Gastroesophageal sphincter (tissue), 4 donors: ENCODE results near the gene OBSCN. TPM values are rescaled to one million over a fixed set of nuclear protein-coding genes. Genes with fewer than 3 reads are reported as not detected.
"Not testable (repeated sequence)": the region's sequence is repeated elsewhere in the genome, so short reads cannot be mapped to it uniquely, and the experiment has no call there.

Experiments
- ATAC-seq: fragments of 150-250 bp; one replicate; pipeline ENCODE4 v1.9.1; 2016; ENCODE audit warnings: mild to moderate bottlenecking, moderate library complexity
- H3K27ac ChIP-seq, 4 donors: fragments of 200-600 bp; sonication (generic) in 3 of 4; 1 replicate in 3 of 4; 2 replicates in 1 of 4; pipeline ENCODE4 v1.5.1; 2016 to 2019
- H3K27me3 ChIP-seq: fragments of 200-600 bp; sonication (generic); one replicate; pipeline ENCODE4 v1.5.1; 2019
- H3K36me3 ChIP-seq, 2 donors: fragments of 200-600 bp; sonication (generic); one replicate each; pipeline ENCODE4 v1.5.1; 2019; ENCODE audit warnings: control low read depth in 1 of 2
- H3K4me1 ChIP-seq, 3 donors: fragments of 200-600 bp; sonication (generic); 1 replicate in 2 of 3; 2 replicates in 1 of 3; pipeline ENCODE4 v1.5.1; 2016 to 2019; ENCODE audit warnings: control low read depth in 2 of 3
- H3K4me3 ChIP-seq, 2 donors: fragments of 200-600 bp; sonication (generic); one replicate each; pipeline ENCODE4 v1.5.1; 2019; ENCODE audit warnings: mild to moderate bottlenecking in 1 of 2, moderate library complexity in 1 of 2
- H3K9me3 ChIP-seq, 3 donors: fragments of 200-600 bp; sonication (generic); one replicate each; pipeline ENCODE4 v1.5.1; 2017 to 2019; ENCODE audit warnings: control low read depth in 2 of 3
- EP300 ChIP-seq: sonication (generic); formaldehyde crosslinking; IDR thresholded peaks from one replicate; pipeline ENCODE4 v1.6.1; 2017; ENCODE audit warnings: antibody characterized with exemption, mild to moderate bottlenecking
- POLR2A ChIP-seq, 2 donors: fragments of 450-650 bp; IDR thresholded peaks; one replicate each; pipeline ENCODE4 v1.6.1; 2017; ENCODE audit warnings: antibody characterized with exemption in 2 of 2, mild to moderate bottlenecking in 2 of 2, moderate library complexity in 1 of 2
- POLR2AphosphoS5 ChIP-seq: sonication (generic); formaldehyde crosslinking; IDR thresholded peaks from one replicate; pipeline ENCODE4 v1.6.1; 2017; ENCODE audit warnings: antibody characterized with exemption
- WGBS, 2 donors: methylation state at CpG; one replicate each; pipeline ENCODE4 v1.1.5; 2018; ENCODE audit warnings: low coverage in 1 of 2; 5-methylcytosine and 5-hydroxymethylcytosine counted together
- total RNA-seq, 4 donors: library from RNA; depleted of rRNA; stranded (reverse); fragments of >200 nt; gene quantifications; one replicate each; pipeline ENCODE4 v1.1.0, GENCODE V29; 2016
- TF ChIP-seq, protein P1 (sequence below), 4 experiments: fragments of 200-600 bp in 2 of 4; fragments of 450-650 bp in 2 of 4; sonication (generic) in 1 of 4; IDR thresholded peaks; one replicate each; pipeline ENCODE4 v1.5.1; 2017 to 2019; ENCODE audit warnings: antibody characterized with exemption in 4 of 4, mild to moderate bottlenecking in 2 of 4, moderate library complexity in 2 of 4

Gene OBSCN
- total RNA-seq, 4 donors from 2014 or later = 11.1 to 28.4 (median 20.9) TPM

DNA sequence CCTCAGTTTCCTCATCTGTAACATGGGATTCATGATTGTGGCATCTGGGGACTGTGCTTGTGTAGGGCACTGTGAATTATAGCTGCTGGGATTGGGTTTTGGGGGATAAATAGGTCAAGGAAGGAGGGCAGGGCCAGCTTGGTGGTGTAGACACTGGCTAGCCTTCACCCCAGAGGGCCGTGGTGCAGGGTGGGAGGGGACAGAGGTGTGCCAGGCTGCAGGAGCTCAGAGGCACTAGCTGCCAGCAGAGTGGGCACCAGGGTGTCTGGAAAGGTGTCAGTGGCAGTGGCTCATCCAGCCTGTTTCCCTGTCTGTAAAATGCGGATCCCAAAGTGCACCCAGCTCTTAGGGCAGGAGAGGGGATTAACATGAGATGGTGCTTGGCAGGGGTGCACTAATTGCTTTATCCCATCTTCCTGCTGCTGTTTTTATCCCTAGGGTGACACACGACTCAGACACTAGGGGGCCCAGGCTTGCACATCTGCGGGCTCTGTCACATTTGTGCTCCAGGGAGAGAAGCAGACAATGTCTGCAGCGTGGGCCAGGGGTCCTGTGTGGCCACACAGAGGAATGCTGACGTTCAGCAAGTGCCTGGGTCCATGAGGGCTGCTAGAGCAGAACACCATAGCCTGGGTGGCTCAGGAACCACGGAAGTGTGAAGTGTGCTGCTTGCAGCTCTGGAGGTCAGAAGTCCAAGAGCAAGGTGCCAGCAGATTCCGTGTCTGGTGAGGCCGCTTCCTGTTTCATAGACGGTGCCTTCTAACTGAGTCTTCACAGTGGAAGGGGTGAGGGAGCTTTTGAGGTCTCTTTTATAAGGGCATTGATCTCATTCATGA, 19.3 kb downstream of the OBSCN start:
- TF ChIP-seq POLR2AphosphoS5 (no peak), EP300 (no peak), POLR2A (IDR thresholded peaks at IDR 0.05) (no peak)
- TF ChIP-seq, protein P1, sequence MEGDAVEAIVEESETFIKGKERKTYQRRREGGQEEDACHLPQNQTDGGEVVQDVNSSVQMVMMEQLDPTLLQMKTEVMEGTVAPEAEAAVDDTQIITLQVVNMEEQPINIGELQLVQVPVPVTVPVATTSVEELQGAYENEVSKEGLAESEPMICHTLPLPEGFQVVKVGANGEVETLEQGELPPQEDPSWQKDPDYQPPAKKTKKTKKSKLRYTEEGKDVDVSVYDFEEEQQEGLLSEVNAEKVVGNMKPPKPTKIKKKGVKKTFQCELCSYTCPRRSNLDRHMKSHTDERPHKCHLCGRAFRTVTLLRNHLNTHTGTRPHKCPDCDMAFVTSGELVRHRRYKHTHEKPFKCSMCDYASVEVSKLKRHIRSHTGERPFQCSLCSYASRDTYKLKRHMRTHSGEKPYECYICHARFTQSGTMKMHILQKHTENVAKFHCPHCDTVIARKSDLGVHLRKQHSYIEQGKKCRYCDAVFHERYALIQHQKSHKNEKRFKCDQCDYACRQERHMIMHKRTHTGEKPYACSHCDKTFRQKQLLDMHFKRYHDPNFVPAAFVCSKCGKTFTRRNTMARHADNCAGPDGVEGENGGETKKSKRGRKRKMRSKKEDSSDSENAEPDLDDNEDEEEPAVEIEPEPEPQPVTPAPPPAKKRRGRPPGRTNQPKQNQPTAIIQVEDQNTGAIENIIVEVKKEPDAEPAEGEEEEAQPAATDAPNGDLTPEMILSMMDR (IDR thresholded peaks at IDR 0.05) = no peak
- Histone ChIP-seq H3K36me3 (peaks cover 0 to 21% of the 10 kb centered on the region in 2 donors), H3K27ac (no peak overlapping the region), H3K9me3 (peaks cover 0 to 21% (median 0%) of the 10 kb centered on the region in 3 donors), H3K4me1 (no peaks in the 10 kb centered on the region), H3K4me3 (no peak overlapping the region), H3K27me3 (no peaks in the 10 kb centered on the region)
- no peak for ATAC-seq
- WGBS, 2 donors = 50 to 73% methylated on average over 2 to 3 of the region's 10 CpGs

DNA sequence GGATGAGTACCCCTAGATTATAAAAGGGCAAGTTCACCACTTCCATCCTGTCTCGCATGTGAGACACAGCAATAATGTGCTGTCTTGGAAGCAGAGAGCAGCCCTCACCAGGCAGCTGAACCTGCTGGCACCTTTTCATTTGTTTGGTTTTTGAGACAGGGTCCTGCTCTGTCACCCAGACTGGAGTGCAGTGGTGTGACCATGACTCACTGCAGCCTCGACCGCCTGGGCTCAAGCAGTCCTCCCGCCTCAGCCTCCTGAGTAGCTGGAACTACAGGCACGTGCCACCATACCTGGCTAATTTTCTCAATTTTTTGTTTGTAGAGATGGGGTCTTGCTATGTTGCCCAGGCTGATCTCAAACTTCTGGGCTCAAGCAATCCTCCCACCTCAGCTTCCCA, 20.3 kb downstream of the OBSCN start:
- not testable (repeated sequence) for ATAC-seq, H3K4me1 ChIP-seq, H3K27ac ChIP-seq

DNA sequence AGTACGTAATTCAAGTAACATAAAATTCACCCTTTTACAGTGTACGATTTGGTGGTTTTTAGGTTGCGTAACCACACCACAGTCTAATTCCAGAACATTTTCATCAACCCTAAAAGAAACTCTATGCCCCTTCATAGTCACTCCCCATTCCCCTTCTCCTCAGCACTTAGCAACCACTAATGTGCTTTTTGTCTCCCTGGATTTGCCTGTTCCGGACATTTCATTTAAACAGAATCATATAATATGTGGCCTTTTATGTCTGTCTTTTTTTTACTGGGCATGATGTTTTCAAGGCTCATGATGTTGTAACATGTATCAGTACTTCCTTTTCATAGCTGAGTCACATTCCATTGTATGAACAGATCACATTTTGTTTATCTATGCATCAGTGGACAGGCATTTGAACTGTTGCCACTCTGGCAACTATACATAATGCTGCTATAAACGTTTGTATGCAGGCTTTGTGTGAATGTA, 20.8 kb downstream of the OBSCN start:
- TF ChIP-seq POLR2AphosphoS5 (no peak), POLR2A (IDR thresholded peaks at IDR 0.05) (no peak), EP300 (no peak)
- TF ChIP-seq, protein P1 (IDR thresholded peaks at IDR 0.05) = no peak
- Histone ChIP-seq H3K27ac (no peak overlapping the region), H3K4me3 (no peak overlapping the region), H3K36me3 (peaks cover 0 to 29% of the 10 kb centered on the region in 2 donors), H3K27me3 (no peaks in the 10 kb centered on the region), H3K9me3 (peaks cover 0 to 34% (median 0%) of the 10 kb centered on the region in 3 donors), H3K4me1 (no peaks in the 10 kb centered on the region)
- ATAC-seq = no peak
- 71 to 91% methylated on average over 4 to 5 of the region's 5 CpGs for WGBS, 2 donors

More for the DNA sequence above, 20.3 kb downstream of the OBSCN start:
- peaks cover 0 to 31% (median 0%) of the 10 kb centered on the region in 3 donors for H3K9me3 ChIP-seq
- WGBS, 2 donors = 88 to 100% methylated on average over 4 of the region's 5 CpGs
- peaks cover 0 to 29% of the 10 kb centered on the region in 2 donors for H3K36me3 ChIP-seq
- H3K4me3 ChIP-seq, H3K27me3 ChIP-seq: not testable (repeated sequence)

GRCh38 chr1:228231189-228231588, 23.3 kb downstream of the OBSCN start:
- Histone ChIP-seq H3K36me3 (peaks cover 0 to 9% of the 10 kb centered on the region in 2 donors), H3K27me3 (no peaks in the 10 kb centered on the region), H3K27ac (no peak overlapping the region), H3K4me1 (no peaks in the 10 kb centered on the region), H3K9me3 (peaks cover 0 to 13% (median 0%) of the 10 kb centered on the region in 3 donors), H3K4me3 (no peak overlapping the region)
- TF ChIP-seq EP300 (no peak), POLR2AphosphoS5 (no peak), POLR2A (IDR thresholded peaks at IDR 0.05) (no peak)
- TF ChIP-seq, protein P1 (IDR thresholded peaks at IDR 0.05) = no peak
- no peak for ATAC-seq
- WGBS, 2 donors = 90 to 94% methylated on average over 2 of the region's 2 CpGs

GRCh38 chr1:228233136-228233535, 25.3 kb downstream of the OBSCN start:
- no peaks in the 10 kb centered on the region for H3K4me1 ChIP-seq
- peaks cover 5% of the 10 kb centered on the region for H3K27me3 ChIP-seq
- TF ChIP-seq POLR2AphosphoS5 (no peak), POLR2A (IDR thresholded peaks at IDR 0.05) (no peak), EP300 (no peak)
- TF ChIP-seq, protein P1 (IDR thresholded peaks at IDR 0.05) = no peak
- peaks cover 0 to 14% of the 10 kb centered on the region in 2 donors for H3K36me3 ChIP-seq
- no peak for ATAC-seq
- H3K27ac ChIP-seq = no peak overlapping the region
- WGBS, 2 donors = 94% methylated on average over 1 of the region's 1 CpG; no CpG with 5 or more reads in 1 of the 2 donors
- peaks cover 0 to 13% (median 0%) of the 10 kb centered on the region in 3 donors for H3K9me3 ChIP-seq
- H3K4me3 ChIP-seq = no peak overlapping the region
